PC-3 (cell line): Measurements from ENCODE around the gene MAD1L1. TPM values are rescaled to one million over a fixed set of nuclear protein-coding genes. Genes with fewer than 3 reads are reported as not detected.

Experiments
- ATAC-seq: fragments of 200-7000 bp; cut with Tn5 transposase; 2 replicates; pipeline ENCODE4 v1.9.1; 2020; ENCODE audit warnings: mild to moderate bottlenecking, moderate library complexity
- BruUV-seq: library from RNA; stranded (reverse); fragments of 400-500 nt; replicated peaks from 2 replicates; lab custom pipeline; 2021; lab: Mats Ljungman, UMichigan
- CTCF ChIA-PET: fragments of 300-600 bp; sonication (Branson Sonifier 250); formaldehyde crosslinking; loops from one replicate; lab custom pipeline; 2022; ENCODE audit warnings: antibody characterized with exemption; lab: Charles Lee
- POLR2A ChIA-PET: fragments of 300-600 bp; sonication (Branson Sonifier 250); formaldehyde crosslinking; loops from one replicate; lab custom pipeline; 2022; ENCODE audit warnings: antibody characterized with exemption; ENCODE audit not compliant: unreplicated experiment; lab: Charles Lee
- DNase-seq: peaks from one replicate; pipeline ENCODE4 v3.0.0-alpha.2; 2015
- H2AFZ ChIP-seq: fragments of 300-600 bp; sonication (generic); 2 replicates; pipeline ENCODE4 v1.6.0; 2016; ENCODE audit warnings: antibody characterized with exemption, low read length
- H3F3A ChIP-seq: fragments of 300-600 bp; sonication (generic); one replicate; pipeline ENCODE4 v1.6.0; 2017; ENCODE audit warnings: antibody characterized with exemption, low read length, control low read depth, mild to moderate bottlenecking; ENCODE audit not compliant: unreplicated experiment
- H3K27ac ChIP-seq: fragments of 300-600 bp; sonication (generic); 2 replicates; pipeline ENCODE4 v1.5.1; 2016; ENCODE audit warnings: mild to moderate bottlenecking, low read length
- H3K27me3 ChIP-seq: fragments of 300-600 bp; sonication (generic); 2 replicates; pipeline ENCODE4 v1.6.1; 2016; ENCODE audit warnings: low read length, mixed read lengths
- H3K36me3 ChIP-seq: fragments of 300-600 bp; sonication (generic); 2 replicates; pipeline ENCODE4 v1.6.1; 2016; ENCODE audit warnings: low read depth, mixed run types, low read length, mixed read lengths
- H3K4me1 ChIP-seq: fragments of 300-600 bp; sonication (generic); 2 replicates; pipeline ENCODE4 v1.5.1; 2016; ENCODE audit warnings: low read length; ENCODE audit not compliant: insufficient read depth
- H3K4me2 ChIP-seq: fragments of 300-600 bp; sonication (generic); 2 replicates; pipeline ENCODE4 v1.6.0; 2016; ENCODE audit warnings: low read length
- H3K4me3 ChIP-seq: fragments of 300-600 bp; sonication (generic); 2 replicates; pipeline ENCODE4 v1.5.1; 2016; ENCODE audit warnings: mild to moderate bottlenecking, low read length, mixed read lengths
- H3K79me2 ChIP-seq: fragments of 300-600 bp; sonication (generic); 2 replicates; pipeline ENCODE4 v1.6.1; 2017; ENCODE audit warnings: low read length, mixed read lengths
- H3K9ac ChIP-seq: fragments of 300-600 bp; sonication (generic); 2 replicates; pipeline ENCODE4 v1.6.0; 2016; ENCODE audit warnings: mild to moderate bottlenecking, low read length
- H3K9me2 ChIP-seq: fragments of 300-600 bp; sonication (generic); replicated peaks from 2 replicates; pipeline ENCODE4 v1.6.1; 2016; ENCODE audit warnings: mixed run types, low read length, mixed read lengths
- H3K9me3 ChIP-seq: fragments of 300-600 bp; sonication (generic); 2 replicates; pipeline ENCODE4 v1.6.1; 2016; ENCODE audit warnings: low read length, mixed read lengths
- H4K20me1 ChIP-seq: fragments of 300-600 bp; sonication (generic); 2 replicates; pipeline ENCODE4 v1.6.1; 2016; ENCODE audit warnings: low read length, mixed read lengths
- CTCF ChIP-seq: fragments of 300-600 bp; sonication (generic); conservative IDR thresholded peaks from 2 replicates; pipeline ENCODE4 v1.5.1; 2017; ENCODE audit warnings: antibody characterized with exemption, low read depth, mild to moderate bottlenecking, low read length
- EZH2 ChIP-seq: fragments of 300-600 bp; sonication (generic); IDR thresholded peaks from one replicate; pipeline ENCODE4 v1.6.1; 2017; ENCODE audit warnings: antibody characterized with exemption, mild to moderate bottlenecking, low read length; ENCODE audit not compliant: unreplicated experiment
- EZH2phosphoT487 ChIP-seq: fragments of 300-600 bp; sonication (generic); IDR thresholded peaks from 2 replicates; pipeline ENCODE4 v1.6.1; 2018; ENCODE audit warnings: mild to moderate bottlenecking, antibody characterized with exemption, low read length, borderline replicate concordance
- intact Hi-C: fragments of 100-400 bp; cut with micrococcal nuclease; formaldehyde crosslinking; loops from 2 replicates; pipeline ENCODE4 v1.9.0; 2023
- total RNA-seq: library from RNA; depleted of rRNA; stranded (reverse); fragments of >200 nt; gene quantifications from 2 replicates; pipeline ENCODE4 v1.2.3, GENCODE V29; 2014

Gene MAD1L1
- total RNA-seq, 1 experiment from 2014 or later = 88.4 TPM

GRCh38 chr7:1899196-1899595 is 333.5 kb downstream of the MAD1L1 start:
- Histone ChIP-seq H3K9me3 (no peaks in the 10 kb centered on the region), H3F3A (no peaks in the 10 kb centered on the region), H3K4me3 (no peak overlapping the region), H3K4me2 (no peak overlapping the region), H3K79me2 (no peaks in the 10 kb centered on the region), H2AFZ (no peak overlapping the region), H3K27me3 (no peaks in the 10 kb centered on the region), H4K20me1 (no peaks in the 10 kb centered on the region), H3K4me1 (no peaks in the 10 kb centered on the region), H3K9ac (no peak overlapping the region), H3K36me3 (no peaks in the 10 kb centered on the region), H3K27ac (no peak overlapping the region), H3K9me2 (no peaks in the 10 kb centered on the region)
- POLR2A ChIA-PET = no interaction called here
- ATAC-seq (peak; percentile 75), DNase-seq (peak; percentile 35)
- BruUV-seq = no TSS peak
- intact Hi-C loops = no loop called here
- CTCF ChIA-PET = no interaction called here
- TF ChIP-seq EZH2 = no peak
- TF ChIP-seq CTCF = no peak
- no peak for TF ChIP-seq EZH2phosphoT487

- Histone ChIP-seq H3K79me2 (no peaks in the 10 kb centered on the region), H3K9ac (no peak overlapping the region), H3K9me2 (no peaks in the 10 kb centered on the region), H4K20me1 (no peaks in the 10 kb centered on the region), H3K27ac (no peak overlapping the region), H3K4me2 (no peak overlapping the region), H3K36me3 (no peaks in the 10 kb centered on the region), H3K9me3 (no peaks in the 10 kb centered on the region), H3K4me3 (no peak overlapping the region), H3F3A (no peaks in the 10 kb centered on the region), H3K4me1 (no peaks in the 10 kb centered on the region), H3K27me3 (no peaks in the 10 kb centered on the region), H2AFZ (no peak overlapping the region)
- BruUV-seq = no TSS peak
- POLR2A ChIA-PET = no interaction called here
- no peak for ATAC-seq
- CTCF ChIA-PET = no interaction called here
- intact Hi-C loops = no loop called here
- no peak for DNase-seq
- TF ChIP-seq EZH2 (no peak), EZH2phosphoT487 (no peak), CTCF (no peak)
Observed at GRCh38 chr7:1898628-1899185, 334.0 kb downstream of the MAD1L1 start.

GRCh38 chr7:1897861-1898627 is 334.7 kb downstream of the MAD1L1 start:
- Histone ChIP-seq H3K9me3 (no peaks in the 10 kb centered on the region), H3K4me3 (no peak overlapping the region), H3K9ac (no peak overlapping the region), H3K79me2 (no peaks in the 10 kb centered on the region), H3F3A (no peaks in the 10 kb centered on the region), H3K4me2 (no peak overlapping the region), H3K36me3 (no peaks in the 10 kb centered on the region), H3K9me2 (no peaks in the 10 kb centered on the region), H3K27me3 (no peaks in the 10 kb centered on the region), H4K20me1 (no peaks in the 10 kb centered on the region), H3K4me1 (no peaks in the 10 kb centered on the region), H2AFZ (no peak overlapping the region), H3K27ac (no peak overlapping the region)
- DNase-seq (no peak), ATAC-seq (no peak)
- POLR2A ChIA-PET = no interaction called here
- no TSS peak for BruUV-seq
- TF ChIP-seq CTCF (no peak), EZH2 (no peak), EZH2phosphoT487 (no peak)
- CTCF ChIA-PET = no interaction called here
- intact Hi-C loops = no loop called here
